Astrocyte of the spinal cord (primary cell): ENCODE measurements around the gene CRACDL.

Experiments
- DNase-seq: peaks from one replicate; pipeline ENCODE4 v3.0.0; 2011; ENCODE audit warnings: low read depth, low spot score
- H3K4me3 ChIP-seq: 2 replicates; pipeline ENCODE4 v1.5.1; 2011; ENCODE audit warnings: low read depth, mild to moderate bottlenecking, low read length, moderate library complexity
- in situ Hi-C: cut with HindIII; loops from 2 replicates; pipeline ENCODE4 v1.10.0; 2017; ENCODE audit warnings: low sequenced_read_pairs
- TF ChIP-seq, protein P1 (sequence below): IDR thresholded peaks from 2 replicates; pipeline ENCODE4 v1.5.1; 2012; ENCODE audit warnings: low read depth, mild to moderate bottlenecking, low read length, inconsistent platforms

Gene CRACDL

DNA sequence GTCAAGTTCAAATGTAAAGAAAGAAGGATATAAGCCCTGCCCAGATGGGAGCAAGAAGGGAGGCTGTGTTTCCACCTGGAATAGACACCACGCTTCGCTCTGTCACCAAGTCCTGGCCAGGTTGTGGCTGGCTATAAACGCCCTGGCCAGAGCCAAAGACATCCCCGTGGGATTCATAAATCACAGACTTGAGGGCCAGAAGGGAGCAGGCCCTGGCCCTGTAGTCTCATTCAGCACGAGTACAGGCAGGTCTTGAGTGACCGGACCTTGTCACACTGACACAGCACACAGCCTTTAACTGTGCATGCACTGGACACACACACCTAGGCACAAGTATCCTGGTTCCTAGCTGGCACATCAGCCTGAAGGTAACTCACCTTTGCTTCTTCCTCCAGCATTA is 110.6 kb downstream of the CRACDL start:
- DNase-seq = no peak
- TF ChIP-seq, protein P1, sequence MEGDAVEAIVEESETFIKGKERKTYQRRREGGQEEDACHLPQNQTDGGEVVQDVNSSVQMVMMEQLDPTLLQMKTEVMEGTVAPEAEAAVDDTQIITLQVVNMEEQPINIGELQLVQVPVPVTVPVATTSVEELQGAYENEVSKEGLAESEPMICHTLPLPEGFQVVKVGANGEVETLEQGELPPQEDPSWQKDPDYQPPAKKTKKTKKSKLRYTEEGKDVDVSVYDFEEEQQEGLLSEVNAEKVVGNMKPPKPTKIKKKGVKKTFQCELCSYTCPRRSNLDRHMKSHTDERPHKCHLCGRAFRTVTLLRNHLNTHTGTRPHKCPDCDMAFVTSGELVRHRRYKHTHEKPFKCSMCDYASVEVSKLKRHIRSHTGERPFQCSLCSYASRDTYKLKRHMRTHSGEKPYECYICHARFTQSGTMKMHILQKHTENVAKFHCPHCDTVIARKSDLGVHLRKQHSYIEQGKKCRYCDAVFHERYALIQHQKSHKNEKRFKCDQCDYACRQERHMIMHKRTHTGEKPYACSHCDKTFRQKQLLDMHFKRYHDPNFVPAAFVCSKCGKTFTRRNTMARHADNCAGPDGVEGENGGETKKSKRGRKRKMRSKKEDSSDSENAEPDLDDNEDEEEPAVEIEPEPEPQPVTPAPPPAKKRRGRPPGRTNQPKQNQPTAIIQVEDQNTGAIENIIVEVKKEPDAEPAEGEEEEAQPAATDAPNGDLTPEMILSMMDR = no peak
- H3K4me3 ChIP-seq = no peak overlapping the region
- in situ Hi-C loops = no loop called here

DNA sequence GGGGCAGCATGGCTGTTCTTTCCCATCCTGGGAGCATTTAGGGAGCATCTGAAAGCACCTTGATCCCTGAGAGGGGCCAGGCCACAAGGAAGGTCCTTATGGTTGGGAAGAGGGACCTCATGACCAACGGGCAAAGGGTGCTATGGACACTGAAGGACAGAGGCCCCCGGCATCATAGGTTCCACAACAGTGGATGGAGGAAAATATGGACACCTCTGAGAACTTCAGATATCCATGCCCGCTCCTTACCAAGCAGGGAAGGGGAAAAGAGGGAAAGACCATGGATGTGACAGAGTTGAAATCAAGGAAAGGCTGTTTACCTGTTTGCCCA is 111.0 kb downstream of the CRACDL start:
- TF ChIP-seq, protein P1 = no peak
- H3K4me3 ChIP-seq = no peak overlapping the region
- no peak for DNase-seq
- in situ Hi-C loops = no loop called here

DNA sequence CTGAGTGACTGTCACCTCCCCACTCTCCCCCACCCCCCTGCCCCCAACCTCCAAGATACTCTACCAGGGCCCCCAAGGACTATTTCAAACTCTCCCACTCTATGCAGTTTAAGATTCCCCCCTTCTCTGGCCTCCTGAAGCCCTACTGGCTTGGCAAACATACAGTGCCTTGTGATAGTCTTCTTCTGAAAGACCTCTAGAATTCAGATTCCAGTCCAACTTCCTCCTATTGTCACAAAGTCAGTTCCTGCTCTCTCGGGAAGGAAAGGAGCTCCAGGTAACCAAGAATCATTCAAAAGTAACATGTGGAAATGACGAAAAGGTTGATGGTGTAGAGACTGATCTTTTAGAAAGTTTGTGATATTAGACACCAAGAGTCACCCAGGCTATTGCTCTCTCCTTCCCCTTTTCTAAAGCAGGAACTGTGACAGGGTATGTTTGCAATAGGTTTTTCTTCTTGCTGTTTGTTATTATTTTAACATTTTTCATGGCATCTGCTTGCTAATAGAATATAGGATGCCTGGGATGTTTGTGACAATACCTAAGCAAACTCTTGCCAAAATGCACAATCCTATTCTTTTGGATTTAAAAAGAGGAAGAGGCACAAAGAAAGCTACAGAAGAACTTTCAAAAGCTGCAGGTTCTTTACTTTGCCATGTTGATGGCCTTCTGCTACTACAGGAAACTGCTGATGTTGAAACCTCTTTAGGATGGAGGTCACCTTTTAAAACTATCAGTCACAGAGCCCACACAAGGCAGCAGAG is 111.6 kb downstream of the CRACDL start:
- DNase-seq = no peak
- in situ Hi-C loops = no loop called here
- H3K4me3 ChIP-seq = no peak overlapping the region
- TF ChIP-seq, protein P1 = no peak

DNA sequence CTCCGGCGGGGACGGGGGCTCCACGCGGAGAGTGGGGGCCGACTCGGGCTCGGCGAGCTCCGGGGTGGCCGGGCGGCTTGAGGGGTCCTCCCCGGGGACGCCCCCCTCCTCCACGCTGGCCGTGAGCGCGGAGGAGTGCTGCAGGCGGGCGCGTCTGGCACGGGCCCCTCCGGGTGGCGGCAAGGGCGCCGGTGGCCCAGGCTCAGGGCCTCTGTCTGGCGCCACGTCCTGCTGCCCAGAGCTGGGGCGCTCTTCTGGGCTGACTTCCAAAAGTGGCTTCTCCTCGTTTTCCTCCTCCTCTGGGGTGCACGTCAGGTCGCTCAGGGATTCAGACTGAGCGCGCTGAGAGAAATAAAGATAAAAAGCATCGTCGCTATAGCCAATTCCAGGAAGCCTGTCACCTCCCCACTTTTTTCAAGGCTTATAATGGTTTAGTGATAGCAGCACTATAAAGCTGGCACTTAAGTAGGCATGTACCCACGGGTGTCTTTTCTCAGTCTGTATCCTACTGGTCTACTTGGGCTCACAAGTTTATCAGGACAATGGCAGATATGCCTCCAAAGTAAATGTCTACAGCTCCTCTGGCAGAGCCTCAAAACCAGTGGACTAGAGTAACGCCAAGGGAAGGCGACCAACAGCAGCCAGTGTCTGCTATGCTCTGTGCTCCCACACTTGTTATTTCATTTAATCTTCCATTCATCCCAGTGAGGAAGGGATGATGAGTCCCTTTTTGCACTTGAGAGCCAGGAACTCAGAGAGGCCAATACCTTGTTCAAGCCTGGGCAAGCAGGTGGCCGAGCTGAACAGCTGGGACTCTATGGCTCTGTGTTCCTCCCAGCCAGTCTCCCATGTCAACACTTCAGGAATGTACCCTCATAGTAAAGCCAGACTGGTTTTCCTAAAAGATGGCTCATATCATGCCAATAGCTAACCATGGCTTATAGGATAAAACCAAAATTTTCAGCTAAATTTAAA is 112.5 kb downstream of the CRACDL start:
- no peak for DNase-seq
- no peak overlapping the region for H3K4me3 ChIP-seq
- TF ChIP-seq, protein P1 = no peak
- in situ Hi-C loops = no loop called here

DNA sequence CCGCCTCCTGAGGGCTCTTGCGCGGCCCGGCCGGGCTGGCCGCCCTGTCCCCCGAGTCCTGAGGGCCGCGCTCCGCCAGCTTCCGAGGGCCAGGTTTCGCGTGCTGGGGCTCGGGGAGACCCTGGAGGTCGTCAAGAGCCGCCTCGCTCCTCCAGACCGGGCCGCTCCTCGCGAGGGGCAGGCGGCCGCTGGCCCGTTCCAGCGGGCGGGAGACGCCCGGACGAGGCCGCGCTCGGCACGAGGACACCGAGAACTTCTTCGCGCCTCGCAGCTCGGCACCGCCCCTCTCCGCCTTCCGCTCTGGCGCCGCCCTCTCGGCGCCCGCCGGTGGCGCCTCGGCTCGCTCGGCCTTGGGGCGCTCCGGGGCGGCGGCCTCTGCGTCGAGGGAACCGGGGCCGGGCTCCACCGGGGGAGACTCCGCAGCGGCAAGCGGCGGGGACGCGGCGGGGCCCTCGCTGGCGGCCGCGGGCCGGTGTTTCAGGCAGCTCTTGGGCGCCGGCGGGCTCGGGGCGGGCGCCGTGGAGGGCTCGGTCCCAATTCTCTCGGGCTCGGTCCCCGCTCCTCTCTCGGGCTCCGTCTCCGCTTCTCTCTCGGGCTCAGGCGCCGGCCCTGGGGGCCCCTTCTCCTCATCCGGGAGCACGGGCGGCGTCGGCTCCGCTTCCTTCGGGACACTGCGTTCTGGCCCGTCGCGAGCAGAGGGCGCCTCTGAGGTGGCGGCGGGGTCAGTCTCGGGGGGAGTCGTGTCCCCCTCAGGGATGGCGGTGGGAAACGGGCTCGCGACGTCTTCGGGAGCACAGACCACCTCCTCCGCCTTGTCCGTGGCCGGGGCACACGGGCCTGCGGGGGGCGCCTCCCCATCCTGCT is 113.5 kb downstream of the CRACDL start:
- DNase-seq = no peak
- no peak overlapping the region for H3K4me3 ChIP-seq
- in situ Hi-C loops = no loop called here
- TF ChIP-seq, protein P1 = peak; percentile 34

DNA sequence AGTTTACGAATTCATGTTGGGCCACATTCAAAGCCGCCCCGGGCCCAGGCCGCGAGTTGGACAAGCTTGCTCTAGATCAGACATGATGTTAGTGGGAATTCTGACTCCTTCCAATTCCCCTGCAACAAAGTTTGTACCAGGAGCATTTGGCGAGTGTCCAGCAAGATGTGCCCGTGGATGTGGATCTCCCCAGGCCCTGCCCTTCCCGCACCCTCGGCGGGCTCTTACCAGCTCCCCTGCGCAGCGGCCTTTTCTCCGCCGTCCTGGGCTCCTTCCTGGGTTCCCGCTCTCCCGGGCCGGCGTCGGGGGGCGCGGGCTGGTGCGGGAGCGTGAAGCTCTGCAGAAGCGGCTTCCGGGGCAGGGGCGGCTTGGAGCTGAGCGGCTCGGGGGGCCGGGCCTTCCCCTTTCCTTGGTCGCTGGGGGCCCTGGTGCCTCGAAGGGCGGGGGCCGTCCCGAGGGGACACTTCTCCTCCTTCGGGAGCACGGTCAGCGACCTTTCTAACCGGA is 114.3 kb downstream of the CRACDL start:
- DNase-seq = no peak
- in situ Hi-C loops = no loop called here
- TF ChIP-seq, protein P1 = no peak
- H3K4me3 ChIP-seq = no peak overlapping the region
